PFSK-1 (cell line): Measurements from ENCODE around the gene SEC24D.

Source experiments
- POLR2AphosphoS5 ChIP-seq: IDR thresholded peaks from 2 replicates; pipeline ENCODE4 v1.6.1; 2012; ENCODE audit warnings: low read depth, mild to moderate bottlenecking, control low read depth, low read length, moderate library complexity
- SIN3A ChIP-seq: IDR thresholded peaks from 2 replicates; pipeline ENCODE4 v1.6.1; 2012; ENCODE audit warnings: mild to moderate bottlenecking, low read length, moderate library complexity, borderline replicate concordance; ENCODE audit not compliant: insufficient read depth

DNA sequence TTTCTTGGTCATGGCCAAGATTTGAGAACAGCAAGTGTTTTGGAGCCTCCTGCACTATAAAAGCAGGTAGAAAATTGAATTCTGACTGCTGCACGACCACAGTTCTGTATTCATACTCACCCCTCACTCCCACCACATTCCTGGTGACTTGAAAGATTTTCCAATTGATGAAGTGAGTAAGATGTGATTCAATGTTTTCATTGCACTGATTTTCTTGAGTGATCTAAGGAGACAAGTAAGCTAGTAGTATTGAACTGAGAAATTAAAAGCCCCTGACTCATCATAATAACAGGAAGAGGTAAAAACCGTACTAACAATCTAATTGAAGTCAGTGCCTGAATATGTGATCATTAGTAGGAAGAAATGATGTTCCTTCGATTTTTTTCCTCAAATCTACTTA, 6.1 kb upstream of the SEC24D start:
- TF ChIP-seq POLR2AphosphoS5 (no peak), SIN3A (no peak)
